Ovary (tissue), 3 donors: ENCODE data around the gene CFAP68.

Experiments used
- CTCF ChIP-seq, 3 donors: fragments of 450-650 bp in 2 of 3; fragments of 200-600 bp in 1 of 3; IDR thresholded peaks; one replicate each; pipeline versions ENCODE4 v1.5.1 to v1.8.0; 2016 to 2022; ENCODE audit warnings: antibody characterized with exemption in 3 of 3, mild to moderate bottlenecking in 1 of 3
- EP300 ChIP-seq: sonication (generic); formaldehyde crosslinking; IDR thresholded peaks from one replicate; pipeline ENCODE4 v1.6.1; 2017; ENCODE audit warnings: antibody characterized with exemption
- POLR2A ChIP-seq: fragments of 450-650 bp; IDR thresholded peaks from one replicate; pipeline ENCODE4 v1.6.1; 2017; ENCODE audit warnings: antibody characterized with exemption, mild to moderate bottlenecking, moderate library complexity
- donor health status: DM: no; HTN: no; CAD: no.

- no peak for TF ChIP-seq CTCF (IDR thresholded peaks at IDR 0.05)
- no peak for TF ChIP-seq POLR2A
- TF ChIP-seq EP300: no peak
These were observed 54.5 kb downstream of the CFAP68 start for GRCh38 chr11:111933872-111934271.
